ENCODE results near the gene EXOC3.

DNA sequence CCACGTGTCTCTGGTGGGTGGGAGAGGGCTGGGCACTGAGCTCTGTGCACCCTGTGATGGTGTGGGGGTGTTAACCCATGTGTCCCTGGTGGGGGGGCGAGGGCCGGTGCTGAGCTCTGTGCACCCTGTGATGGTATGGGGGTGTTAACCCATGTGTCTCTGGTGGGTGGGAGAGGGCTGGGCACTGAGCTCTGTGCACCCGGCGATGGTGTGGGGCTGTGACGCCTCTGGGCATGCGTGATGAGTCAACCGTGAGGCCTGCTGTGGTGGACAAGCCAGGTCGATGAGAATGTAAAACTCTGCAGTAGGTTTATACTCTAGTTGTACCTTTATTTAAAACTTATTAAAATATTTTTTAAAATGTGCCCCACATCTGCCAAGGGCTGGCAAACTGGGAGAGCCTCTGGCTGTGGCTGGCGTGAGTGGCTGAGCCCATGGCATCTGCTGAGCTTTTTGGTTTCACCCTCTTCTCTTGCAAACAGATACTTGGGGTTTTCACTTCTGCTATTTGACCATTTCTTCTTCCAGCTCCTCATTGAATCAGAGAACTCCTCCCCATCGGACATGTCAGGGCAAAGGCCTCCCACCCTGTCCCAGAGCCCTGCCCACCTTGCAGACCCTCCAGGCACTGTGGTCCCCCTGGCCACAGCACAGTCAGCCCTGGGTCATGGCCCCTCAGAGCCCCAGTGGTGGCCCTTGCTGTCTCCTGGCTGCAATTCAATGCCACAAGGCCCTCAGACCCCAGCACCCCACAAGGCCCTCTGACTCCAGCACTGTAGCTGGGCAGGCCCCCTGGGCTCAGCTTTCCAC lies 18.5 kb upstream of the EXOC3 start:
- TF ChIP-seq, protein P1, sequence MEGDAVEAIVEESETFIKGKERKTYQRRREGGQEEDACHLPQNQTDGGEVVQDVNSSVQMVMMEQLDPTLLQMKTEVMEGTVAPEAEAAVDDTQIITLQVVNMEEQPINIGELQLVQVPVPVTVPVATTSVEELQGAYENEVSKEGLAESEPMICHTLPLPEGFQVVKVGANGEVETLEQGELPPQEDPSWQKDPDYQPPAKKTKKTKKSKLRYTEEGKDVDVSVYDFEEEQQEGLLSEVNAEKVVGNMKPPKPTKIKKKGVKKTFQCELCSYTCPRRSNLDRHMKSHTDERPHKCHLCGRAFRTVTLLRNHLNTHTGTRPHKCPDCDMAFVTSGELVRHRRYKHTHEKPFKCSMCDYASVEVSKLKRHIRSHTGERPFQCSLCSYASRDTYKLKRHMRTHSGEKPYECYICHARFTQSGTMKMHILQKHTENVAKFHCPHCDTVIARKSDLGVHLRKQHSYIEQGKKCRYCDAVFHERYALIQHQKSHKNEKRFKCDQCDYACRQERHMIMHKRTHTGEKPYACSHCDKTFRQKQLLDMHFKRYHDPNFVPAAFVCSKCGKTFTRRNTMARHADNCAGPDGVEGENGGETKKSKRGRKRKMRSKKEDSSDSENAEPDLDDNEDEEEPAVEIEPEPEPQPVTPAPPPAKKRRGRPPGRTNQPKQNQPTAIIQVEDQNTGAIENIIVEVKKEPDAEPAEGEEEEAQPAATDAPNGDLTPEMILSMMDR (conservative IDR thresholded peaks at IDR 0.05; ENCODE audit: low read depth, low read length), result no peak
- no peak for TF ChIP-seq EZH2phosphoT487 (IDR thresholded peaks at IDR 0.05; ENCODE audit: borderline replicate concordance, low read length)
